ENCODE data around the gene HSPD1. TPM values are rescaled to one million over a fixed set of nuclear protein-coding genes. Genes with fewer than 3 reads are reported as not detected.
"Not testable (repeated sequence)": the region's sequence is repeated elsewhere in the genome, so short reads cannot be mapped to it uniquely, and the experiment has no call there.

Gene HSPD1
- total RNA-seq, 1 donor from 2014 or later, result 407 TPM

DNA sequence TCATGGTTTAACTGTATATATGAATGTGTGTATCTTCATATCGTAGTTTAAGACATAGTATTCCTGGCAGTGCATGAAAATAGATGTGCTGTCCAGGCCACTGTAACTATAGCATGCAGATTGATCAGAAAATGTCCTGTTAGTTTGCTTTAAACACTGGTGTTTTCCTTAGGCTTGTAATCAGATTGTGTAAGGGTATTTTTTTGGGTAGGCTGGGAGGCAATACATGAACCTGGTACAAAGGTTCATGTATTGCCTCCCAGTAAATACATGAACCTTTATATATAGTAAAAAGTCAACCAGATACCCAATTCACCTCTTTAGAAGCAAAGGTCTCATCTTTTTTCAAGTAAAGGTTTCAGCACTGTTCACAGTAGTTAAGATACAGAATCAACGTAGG lies 44.7 kb downstream of the HSPD1 start:
- peak overlapping the region; percentile 93 for H3K4me3 ChIP-seq (ENCODE audit: low read depth, low read length)
- TF ChIP-seq, protein P1, sequence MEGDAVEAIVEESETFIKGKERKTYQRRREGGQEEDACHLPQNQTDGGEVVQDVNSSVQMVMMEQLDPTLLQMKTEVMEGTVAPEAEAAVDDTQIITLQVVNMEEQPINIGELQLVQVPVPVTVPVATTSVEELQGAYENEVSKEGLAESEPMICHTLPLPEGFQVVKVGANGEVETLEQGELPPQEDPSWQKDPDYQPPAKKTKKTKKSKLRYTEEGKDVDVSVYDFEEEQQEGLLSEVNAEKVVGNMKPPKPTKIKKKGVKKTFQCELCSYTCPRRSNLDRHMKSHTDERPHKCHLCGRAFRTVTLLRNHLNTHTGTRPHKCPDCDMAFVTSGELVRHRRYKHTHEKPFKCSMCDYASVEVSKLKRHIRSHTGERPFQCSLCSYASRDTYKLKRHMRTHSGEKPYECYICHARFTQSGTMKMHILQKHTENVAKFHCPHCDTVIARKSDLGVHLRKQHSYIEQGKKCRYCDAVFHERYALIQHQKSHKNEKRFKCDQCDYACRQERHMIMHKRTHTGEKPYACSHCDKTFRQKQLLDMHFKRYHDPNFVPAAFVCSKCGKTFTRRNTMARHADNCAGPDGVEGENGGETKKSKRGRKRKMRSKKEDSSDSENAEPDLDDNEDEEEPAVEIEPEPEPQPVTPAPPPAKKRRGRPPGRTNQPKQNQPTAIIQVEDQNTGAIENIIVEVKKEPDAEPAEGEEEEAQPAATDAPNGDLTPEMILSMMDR (conservative IDR thresholded peaks at IDR 0.05; ENCODE audit: low read depth, low read length), result no peak
- DNase-seq (ENCODE audit: low read depth), result no peak

DNA sequence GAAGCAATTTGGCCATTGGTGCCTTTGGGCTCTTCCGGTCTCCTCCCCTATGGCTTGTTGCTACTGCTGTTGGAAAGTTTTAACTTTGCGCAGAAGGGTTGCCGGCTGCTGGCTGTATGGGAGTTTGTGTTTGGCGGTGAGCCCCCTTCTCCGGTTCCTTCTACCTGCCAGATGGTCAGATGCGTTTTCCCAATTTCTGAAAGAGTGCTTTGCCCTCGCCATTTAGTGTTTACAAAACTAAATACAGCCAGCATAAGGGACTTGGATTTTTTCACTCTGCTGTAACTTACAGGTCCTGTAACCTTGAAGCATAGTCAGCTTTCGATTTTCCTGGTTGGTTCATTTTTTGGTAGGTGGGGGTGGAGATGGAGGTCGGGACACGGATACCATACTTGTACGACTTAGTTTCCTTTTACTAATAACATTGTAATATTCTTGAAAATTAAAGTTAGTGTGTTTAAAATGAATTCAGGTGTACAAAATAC lies 45.7 kb downstream of the HSPD1 start:
- peak overlapping the region; percentile 93 for H3K4me3 ChIP-seq (ENCODE audit: low read depth, low read length)
- DNase-seq (ENCODE audit: low read depth), result peak; percentile 69
- TF ChIP-seq, protein P1 (conservative IDR thresholded peaks at IDR 0.05; ENCODE audit: low read depth, low read length), result no peak

DNA sequence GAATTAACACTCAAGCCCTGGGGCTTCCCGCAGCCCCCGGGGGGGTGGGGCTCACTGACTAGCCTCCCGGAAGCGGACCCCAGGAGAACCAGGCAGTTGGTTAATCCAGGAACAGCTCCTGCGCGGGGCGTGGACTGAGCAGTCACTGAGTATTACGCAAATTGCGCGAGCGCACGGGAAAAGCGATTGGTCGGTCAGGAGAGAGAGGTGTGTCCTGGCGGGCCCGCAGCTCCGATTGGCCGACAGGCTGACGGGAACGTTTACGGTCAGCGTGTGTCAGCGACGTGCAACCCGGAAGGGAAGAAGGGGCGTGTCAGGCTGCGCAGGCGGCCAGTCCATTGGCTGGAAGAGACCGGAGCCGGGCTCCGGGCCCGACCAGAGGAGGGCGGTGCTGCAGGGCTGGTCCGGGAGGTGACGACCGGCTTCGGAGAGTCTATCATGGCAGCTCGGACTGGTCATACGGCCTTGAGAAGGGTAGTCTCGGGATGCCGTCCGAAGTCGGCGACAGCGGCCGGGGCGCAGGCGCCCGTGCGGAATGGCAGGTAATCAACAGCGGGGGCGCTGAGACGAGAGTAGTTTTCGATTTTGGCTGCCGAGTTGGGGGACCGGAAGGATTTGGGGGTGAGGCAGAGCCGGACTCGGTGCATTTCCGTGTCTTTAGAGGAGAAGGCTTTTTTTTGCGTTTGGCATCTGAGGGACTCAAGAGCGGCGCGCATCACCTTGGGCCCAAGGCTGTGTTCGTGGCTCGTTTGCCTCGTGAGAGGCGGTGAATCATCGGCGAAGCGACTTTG lies 46.3 kb downstream of the HSPD1 start, which contains the start of gene COQ10B:
TSS of gene COQ10B (plus strand) at position 430 of the 791 bp plus-strand sequence. CDS start at position 439, 9 bp downstream.
- peak; percentile 95 for DNase-seq (ENCODE audit: low read depth)
- TF ChIP-seq, protein P1 (conservative IDR thresholded peaks at IDR 0.05; ENCODE audit: low read depth, low read length), result peak; percentile 25
- peak within 1 kb of the TSS; percentile 93 for H3K4me3 ChIP-seq (ENCODE audit: low read depth, low read length)

DNA sequence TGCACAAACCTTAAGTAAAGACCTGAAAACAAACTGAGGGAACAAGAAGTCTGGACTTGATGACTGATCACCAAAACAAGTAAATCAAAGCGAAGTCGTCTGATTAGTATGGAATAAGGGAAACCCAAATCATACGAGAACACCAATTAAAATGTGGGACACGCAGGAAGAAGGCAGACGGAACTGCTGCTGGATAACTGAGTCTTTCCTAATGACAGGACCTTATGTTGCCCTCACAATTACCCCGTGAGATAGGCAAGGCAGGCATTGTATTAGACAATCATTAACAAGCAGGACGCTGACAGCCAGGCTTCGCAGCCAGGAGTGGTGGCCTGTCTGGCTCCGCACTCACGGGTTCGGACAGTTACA lies 46.9 kb downstream of the HSPD1 start:
- no peak for DNase-seq (ENCODE audit: low read depth)
- peak overlapping the region; percentile 93 for H3K4me3 ChIP-seq (ENCODE audit: low read depth, low read length)
- TF ChIP-seq, protein P1 (conservative IDR thresholded peaks at IDR 0.05; ENCODE audit: low read depth, low read length), result no peak

DNA sequence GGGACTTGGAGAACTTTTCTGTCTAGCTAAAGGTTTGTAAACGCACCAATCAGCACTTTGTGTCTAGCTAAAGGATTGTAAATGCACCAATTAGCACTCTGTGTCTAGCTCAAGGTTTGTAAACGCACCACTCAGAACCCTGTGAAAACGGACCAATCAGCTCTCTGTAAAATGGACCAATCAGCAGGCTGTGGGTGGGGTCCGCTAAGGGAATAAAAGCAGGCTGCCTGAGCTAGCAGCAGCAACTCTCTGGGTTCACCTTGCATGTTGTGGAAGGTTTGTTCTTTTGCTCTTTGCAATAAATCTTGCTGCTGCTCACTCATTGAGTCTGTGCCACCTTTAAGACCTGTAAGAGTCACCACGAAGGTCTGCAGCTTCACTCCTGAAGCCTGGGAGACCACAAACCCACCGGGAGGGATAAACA lies 48.7 kb downstream of the HSPD1 start:
- not testable (repeated sequence) for DNase-seq (ENCODE audit: low read depth); H3K4me3 ChIP-seq (ENCODE audit: low read depth, low read length)

DNA sequence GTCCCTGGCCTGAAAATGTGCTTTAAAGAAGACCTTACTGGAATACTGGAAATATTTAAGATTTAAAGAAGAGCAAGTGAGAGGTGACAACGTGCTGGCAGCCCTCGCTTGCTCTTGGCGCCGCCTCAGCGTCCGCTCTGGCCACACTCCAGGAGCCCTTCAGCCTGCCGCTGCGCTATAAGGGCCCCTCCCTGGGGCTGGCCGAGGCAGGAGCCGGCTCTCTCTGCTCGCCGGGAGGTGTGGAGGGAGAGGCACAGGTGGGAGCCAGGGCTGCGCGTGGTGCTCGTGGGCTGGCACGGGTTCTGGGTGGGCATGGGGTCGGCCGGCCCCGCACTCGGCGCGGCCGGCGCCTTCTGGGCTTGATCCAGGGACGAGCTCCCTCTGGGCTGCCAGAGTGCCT lies 49.2 kb downstream of the HSPD1 start:
- H3K4me3 ChIP-seq (ENCODE audit: low read depth, low read length), result no peak overlapping the region
- no peak for DNase-seq (ENCODE audit: low read depth)
- TF ChIP-seq, protein P1 (conservative IDR thresholded peaks at IDR 0.05; ENCODE audit: low read depth, low read length), result no peak

DNA sequence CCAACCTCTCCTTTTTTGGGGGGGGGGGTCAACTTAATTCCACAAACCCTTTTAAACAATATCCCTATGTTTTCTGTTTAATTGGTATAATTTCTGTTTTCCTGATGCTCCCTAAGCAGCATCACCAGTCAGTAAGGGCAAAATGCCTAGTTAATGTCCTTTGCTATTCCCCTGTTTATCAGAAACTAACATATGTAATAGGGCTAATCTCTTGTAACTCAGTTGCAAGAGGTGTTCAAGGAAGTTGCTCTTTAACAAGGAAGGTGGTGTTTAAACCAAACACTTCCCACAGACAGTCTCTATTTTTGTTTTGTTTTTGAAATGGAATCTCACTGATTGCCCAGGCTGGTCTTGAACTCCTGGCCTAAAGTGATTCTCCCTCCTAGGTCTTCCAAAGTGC lies 52.8 kb downstream of the HSPD1 start:
- TF ChIP-seq, protein P1 (conservative IDR thresholded peaks at IDR 0.05; ENCODE audit: low read depth, low read length), result no peak
- no peak for DNase-seq (ENCODE audit: low read depth)
- no peak overlapping the region for H3K4me3 ChIP-seq (ENCODE audit: low read depth, low read length)

Measured in epithelial cell of proximal tubule (primary cell).